ENCODE data around the gene OR2H1.

- TF ChIP-seq, protein P1, sequence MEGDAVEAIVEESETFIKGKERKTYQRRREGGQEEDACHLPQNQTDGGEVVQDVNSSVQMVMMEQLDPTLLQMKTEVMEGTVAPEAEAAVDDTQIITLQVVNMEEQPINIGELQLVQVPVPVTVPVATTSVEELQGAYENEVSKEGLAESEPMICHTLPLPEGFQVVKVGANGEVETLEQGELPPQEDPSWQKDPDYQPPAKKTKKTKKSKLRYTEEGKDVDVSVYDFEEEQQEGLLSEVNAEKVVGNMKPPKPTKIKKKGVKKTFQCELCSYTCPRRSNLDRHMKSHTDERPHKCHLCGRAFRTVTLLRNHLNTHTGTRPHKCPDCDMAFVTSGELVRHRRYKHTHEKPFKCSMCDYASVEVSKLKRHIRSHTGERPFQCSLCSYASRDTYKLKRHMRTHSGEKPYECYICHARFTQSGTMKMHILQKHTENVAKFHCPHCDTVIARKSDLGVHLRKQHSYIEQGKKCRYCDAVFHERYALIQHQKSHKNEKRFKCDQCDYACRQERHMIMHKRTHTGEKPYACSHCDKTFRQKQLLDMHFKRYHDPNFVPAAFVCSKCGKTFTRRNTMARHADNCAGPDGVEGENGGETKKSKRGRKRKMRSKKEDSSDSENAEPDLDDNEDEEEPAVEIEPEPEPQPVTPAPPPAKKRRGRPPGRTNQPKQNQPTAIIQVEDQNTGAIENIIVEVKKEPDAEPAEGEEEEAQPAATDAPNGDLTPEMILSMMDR (IDR thresholded peaks at IDR 0.05 in 8 of 11, conservative IDR thresholded peaks at IDR 0.05 in 3 of 11): no peak
- TF ChIP-seq POLR2AphosphoS5 (IDR thresholded peaks at IDR 0.05) (no peak), POLR2A (IDR thresholded peaks at IDR 0.05) (no peak)
These were observed 18.0 kb downstream of the OR2H1 start for GRCh38 chr6:29474996-29475395.

All from spleen (tissue), 7 donors.